WERI-Rb-1 (cell line): Measurements from ENCODE around the gene MAPKAP1.
A peak's percentile ranks its signal among the peaks of the same experiment; 100 is the strongest.

Experiments used
- DNase-seq: peaks from one replicate; pipeline ENCODE4 v3.0.0-alpha.2; 2020
- H3K27ac ChIP-seq: fragments of 250-450 bp; sonication (Bioruptor Pico); 2 replicates; pipeline ENCODE4 v1.5.1; 2020; ENCODE audit warnings: mild to moderate bottlenecking, moderate library complexity
- H3K27me3 ChIP-seq: fragments of 250-450 bp; sonication (Bioruptor Pico); 2 replicates; pipeline ENCODE4 v1.5.1; 2021; ENCODE audit warnings: mild to moderate bottlenecking, low read depth, moderate library complexity; ENCODE audit not compliant: insufficient read depth, severe bottlenecking
- H3K36me3 ChIP-seq: fragments of 250-450 bp; sonication (Bioruptor Pico); 2 replicates; pipeline ENCODE4 v1.5.1; 2020; ENCODE audit warnings: mild to moderate bottlenecking, moderate library complexity
- H3K4me3 ChIP-seq: 2 replicates; pipeline ENCODE4 v1.5.1; 2011; ENCODE audit warnings: low read depth, mild to moderate bottlenecking, control low read depth, low read length
- H3K9me3 ChIP-seq: fragments of 250-450 bp; sonication (Bioruptor Pico); 2 replicates; pipeline ENCODE4 v1.5.1; 2021; ENCODE audit warnings: mild to moderate bottlenecking, moderate library complexity; ENCODE audit not compliant: severe bottlenecking
- TF ChIP-seq, protein P1 (sequence below): IDR thresholded peaks from 2 replicates; pipeline ENCODE4 v1.5.1; 2011; ENCODE audit warnings: low read depth, mild to moderate bottlenecking, control low read depth, inconsistent platforms, low read length

MAPKAP1 gene

DNA sequence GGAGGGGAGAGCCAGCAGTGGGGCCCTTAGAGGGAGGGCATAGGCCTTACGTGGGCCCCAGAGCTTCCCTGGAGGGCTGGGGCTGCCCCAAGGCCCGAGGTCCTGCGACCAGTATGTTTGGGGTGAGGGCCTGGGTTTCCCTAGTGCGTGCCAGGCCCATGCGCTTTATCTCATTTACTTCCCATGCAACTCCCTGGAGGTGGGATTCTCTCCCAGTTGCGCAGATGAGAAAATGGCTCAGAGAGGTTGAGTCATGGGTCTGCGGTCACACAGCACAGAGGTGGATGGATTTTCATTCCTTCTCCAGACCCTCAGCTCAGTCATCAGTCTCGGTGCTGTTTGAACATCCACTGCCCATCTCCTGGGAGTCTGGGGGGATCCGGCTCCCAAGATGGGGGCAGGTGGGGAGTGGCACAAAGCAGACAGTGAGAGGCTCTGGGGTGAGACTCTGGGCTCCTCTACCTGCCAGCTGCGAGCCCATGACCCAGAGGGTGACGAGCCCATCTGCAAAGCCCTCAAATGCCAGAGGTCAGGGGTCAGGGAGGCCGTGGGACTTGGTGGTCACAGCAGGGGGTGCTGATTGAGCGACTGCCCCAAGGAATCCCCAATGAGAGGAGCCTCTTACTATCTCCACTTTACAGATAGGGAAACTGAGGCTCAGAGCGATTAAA, 274.2 kb downstream of the MAPKAP1 start:
- H3K4me3 ChIP-seq: no peak overlapping the region
- TF ChIP-seq, protein P1, sequence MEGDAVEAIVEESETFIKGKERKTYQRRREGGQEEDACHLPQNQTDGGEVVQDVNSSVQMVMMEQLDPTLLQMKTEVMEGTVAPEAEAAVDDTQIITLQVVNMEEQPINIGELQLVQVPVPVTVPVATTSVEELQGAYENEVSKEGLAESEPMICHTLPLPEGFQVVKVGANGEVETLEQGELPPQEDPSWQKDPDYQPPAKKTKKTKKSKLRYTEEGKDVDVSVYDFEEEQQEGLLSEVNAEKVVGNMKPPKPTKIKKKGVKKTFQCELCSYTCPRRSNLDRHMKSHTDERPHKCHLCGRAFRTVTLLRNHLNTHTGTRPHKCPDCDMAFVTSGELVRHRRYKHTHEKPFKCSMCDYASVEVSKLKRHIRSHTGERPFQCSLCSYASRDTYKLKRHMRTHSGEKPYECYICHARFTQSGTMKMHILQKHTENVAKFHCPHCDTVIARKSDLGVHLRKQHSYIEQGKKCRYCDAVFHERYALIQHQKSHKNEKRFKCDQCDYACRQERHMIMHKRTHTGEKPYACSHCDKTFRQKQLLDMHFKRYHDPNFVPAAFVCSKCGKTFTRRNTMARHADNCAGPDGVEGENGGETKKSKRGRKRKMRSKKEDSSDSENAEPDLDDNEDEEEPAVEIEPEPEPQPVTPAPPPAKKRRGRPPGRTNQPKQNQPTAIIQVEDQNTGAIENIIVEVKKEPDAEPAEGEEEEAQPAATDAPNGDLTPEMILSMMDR: no peak
- no peaks in the 10 kb centered on the region for H3K27me3 ChIP-seq
- H3K27ac ChIP-seq: no peak overlapping the region
- no peak for DNase-seq
- H3K36me3 ChIP-seq: no peaks in the 10 kb centered on the region
- H3K9me3 ChIP-seq: no peaks in the 10 kb centered on the region

DNA sequence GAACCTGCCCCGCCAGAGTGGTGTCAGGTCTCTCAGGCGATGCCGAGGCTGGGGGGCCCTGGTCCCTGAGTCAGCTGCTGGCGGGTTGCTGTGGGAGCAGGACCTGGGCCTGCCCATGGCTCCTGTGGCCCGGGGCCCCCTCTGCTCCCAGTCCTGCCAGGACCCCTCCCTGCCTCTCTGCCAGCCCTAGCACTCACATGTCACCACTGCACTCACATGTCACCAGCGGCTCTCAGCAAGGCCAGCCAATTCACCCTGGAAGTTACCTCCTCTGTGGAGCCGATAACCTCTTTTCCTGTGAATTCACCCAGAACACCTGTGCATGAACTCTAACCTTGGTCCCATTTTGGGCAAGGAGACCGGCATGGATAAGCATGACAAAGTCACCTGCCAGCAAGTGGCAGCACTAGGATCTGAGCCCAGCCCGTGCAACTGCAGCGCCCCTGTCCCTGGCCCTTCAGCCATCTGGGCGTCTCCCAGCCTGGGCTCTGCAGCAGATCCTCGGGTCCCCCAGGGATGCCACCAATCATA, 275.2 kb downstream of the MAPKAP1 start:
- H3K9me3 ChIP-seq: no peaks in the 10 kb centered on the region
- DNase-seq: peak; percentile 50
- no peaks in the 10 kb centered on the region for H3K27me3 ChIP-seq
- TF ChIP-seq, protein P1: peak; percentile 37; the same call in 1 of the 2 replicates
- H3K27ac ChIP-seq: no peak overlapping the region
- no peak overlapping the region for H3K4me3 ChIP-seq
- H3K36me3 ChIP-seq: no peaks in the 10 kb centered on the region

DNA sequence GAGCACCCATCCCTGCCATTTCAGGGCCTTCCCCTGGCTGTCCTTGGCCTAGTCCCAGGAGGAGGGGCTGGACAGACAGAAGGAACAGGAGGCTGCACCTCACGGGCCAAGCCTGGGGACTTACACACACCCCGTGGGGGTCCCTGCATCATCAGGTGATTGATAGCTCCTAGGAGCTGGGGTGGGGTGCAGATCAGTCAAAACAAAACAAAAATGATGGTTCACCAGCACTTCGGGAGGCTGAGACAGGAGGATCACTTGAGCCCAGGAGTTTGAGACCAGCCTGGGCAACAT, 276.0 kb downstream of the MAPKAP1 start:
- no peaks in the 10 kb centered on the region for H3K36me3 ChIP-seq
- H3K9me3 ChIP-seq: no peaks in the 10 kb centered on the region
- DNase-seq: no peak
- H3K4me3 ChIP-seq: no peak overlapping the region
- no peaks in the 10 kb centered on the region for H3K27me3 ChIP-seq
- TF ChIP-seq, protein P1: no peak
- H3K27ac ChIP-seq: no peak overlapping the region

DNA sequence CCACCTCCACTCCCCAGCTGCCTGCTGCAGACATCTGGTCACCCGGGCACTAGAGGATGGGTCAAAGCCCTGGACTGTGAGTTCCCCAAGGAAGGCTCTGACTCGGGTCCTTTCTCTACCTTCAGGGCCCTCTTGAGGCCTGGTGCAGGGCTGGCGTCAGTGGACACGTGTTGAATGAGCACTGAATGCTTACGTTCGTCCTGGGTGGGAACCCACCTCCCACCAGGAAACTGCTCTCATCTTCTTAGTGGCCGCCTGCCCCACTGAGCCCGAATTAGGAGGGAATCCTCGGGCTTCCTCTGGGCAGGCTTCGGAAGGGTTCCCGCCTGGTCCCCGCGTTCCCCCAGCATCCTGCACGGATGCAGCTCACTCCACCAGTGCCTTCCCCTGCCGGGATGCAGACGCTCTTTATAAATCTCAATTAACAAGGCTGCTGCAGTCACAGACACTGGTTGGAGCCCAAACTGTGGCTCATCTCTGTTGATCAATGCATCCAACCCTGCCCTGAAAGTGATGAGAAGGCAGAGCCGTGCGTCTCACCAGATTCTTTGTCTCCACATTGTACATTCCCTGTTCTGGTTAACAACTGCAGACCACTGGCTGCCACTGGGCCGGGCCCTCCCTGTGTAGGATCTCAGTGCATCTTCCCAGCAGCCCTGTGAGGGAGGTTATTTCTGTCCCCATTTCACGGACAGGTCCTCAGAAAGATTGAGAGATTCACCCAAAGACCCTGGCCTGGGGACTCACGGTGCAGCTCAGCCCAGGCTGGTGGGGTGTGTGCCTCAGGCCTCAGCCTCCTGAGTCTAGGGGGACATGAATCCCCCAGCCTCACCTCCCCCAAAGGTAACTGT, 276.6 kb downstream of the MAPKAP1 start:
- Histone ChIP-seq H3K9me3 (no peaks in the 10 kb centered on the region), H3K27me3 (no peaks in the 10 kb centered on the region), H3K36me3 (no peaks in the 10 kb centered on the region), H3K4me3 (no peak overlapping the region), H3K27ac (no peak overlapping the region)
- DNase-seq: no peak
- TF ChIP-seq, protein P1: no peak

DNA sequence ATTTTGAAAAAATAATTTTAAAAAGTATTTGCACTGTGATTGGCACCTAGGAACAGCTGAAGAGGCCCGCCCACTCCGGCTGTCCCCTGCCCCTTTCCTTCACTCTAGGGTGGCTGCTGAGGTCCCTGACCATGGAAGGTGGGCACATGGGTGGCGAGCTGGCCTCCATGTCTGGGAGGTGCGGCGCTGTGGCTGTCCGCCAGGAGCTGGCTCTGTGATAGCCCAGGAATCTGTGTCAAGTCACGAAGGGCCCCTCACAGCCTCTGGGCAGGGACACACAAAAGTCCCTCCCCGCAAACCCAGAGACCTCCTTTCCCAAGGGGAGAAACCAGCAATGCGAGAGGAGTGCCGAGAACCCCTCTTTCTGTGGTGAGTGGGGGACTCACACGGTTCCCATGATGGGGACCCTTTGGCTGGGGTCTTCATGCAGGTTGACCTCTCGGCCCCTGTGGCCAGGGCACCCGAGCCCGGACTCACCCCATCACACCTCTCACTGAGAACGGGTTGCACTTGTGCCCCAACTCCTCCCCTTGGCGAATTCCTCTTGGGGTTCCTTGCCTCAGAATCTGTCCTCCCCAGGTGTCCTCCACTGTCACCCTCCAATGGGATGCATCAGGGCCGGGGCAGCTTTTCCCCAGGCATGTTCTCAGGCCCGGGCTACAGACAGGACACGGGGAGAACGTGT, 277.4 kb downstream of the MAPKAP1 start:
- H3K4me3 ChIP-seq: no peak overlapping the region
- no peaks in the 10 kb centered on the region for H3K27me3 ChIP-seq
- no peaks in the 10 kb centered on the region for H3K36me3 ChIP-seq
- no peak for DNase-seq
- H3K9me3 ChIP-seq: no peaks in the 10 kb centered on the region
- H3K27ac ChIP-seq: no peak overlapping the region; the same call in 1 of the 2 replicates
- TF ChIP-seq, protein P1: no peak
